GM23248 (cell line): ENCODE data around the gene OGFOD2. TPM values are rescaled to one million over a fixed set of nuclear protein-coding genes. Genes with fewer than 3 reads are reported as not detected.

Source experiments
- DNase-seq: peaks from one replicate; pipeline ENCODE4 v3.0.0-alpha.2; 2015
- H2AFZ ChIP-seq: fragments of 200-600 bp; sonication (generic); 2 replicates; pipeline ENCODE4 v1.6.1; 2016; ENCODE audit warnings: antibody characterized with exemption
- H3F3A ChIP-seq: fragments of 200-600 bp; sonication (generic); 2 replicates; pipeline ENCODE4 v1.6.1; 2016; ENCODE audit warnings: mild to moderate bottlenecking, antibody characterized with exemption, mixed run types; ENCODE audit not compliant: insufficient read depth
- H3K27ac ChIP-seq: fragments of 200-600 bp; sonication (generic); 2 replicates; pipeline ENCODE4 v1.5.1; 2016; ENCODE audit warnings: mild to moderate bottlenecking
- H3K27me3 ChIP-seq: fragments of 200-600 bp; sonication (generic); replicated peaks from 2 replicates; pipeline ENCODE4 v1.6.1; 2016; ENCODE audit warnings: mild to moderate bottlenecking; ENCODE audit not compliant: insufficient read depth
- H3K36me3 ChIP-seq: fragments of 200-600 bp; sonication (generic); 2 replicates; pipeline ENCODE4 v1.6.1; 2016; ENCODE audit warnings: low read depth, mild to moderate bottlenecking
- H3K4me1 ChIP-seq: fragments of 200-600 bp; sonication (generic); 2 replicates; pipeline ENCODE4 v1.6.1; 2016; ENCODE audit warnings: mild to moderate bottlenecking; ENCODE audit not compliant: insufficient read depth
- H3K4me2 ChIP-seq: fragments of 200-600 bp; sonication (generic); one replicate; pipeline ENCODE4 v1.6.1; 2016; ENCODE audit warnings: mild to moderate bottlenecking; ENCODE audit not compliant: unreplicated experiment
- H3K4me3 ChIP-seq: fragments of 200-600 bp; sonication (generic); 2 replicates; pipeline ENCODE4 v1.5.1; 2016; ENCODE audit warnings: mild to moderate bottlenecking
- H3K79me2 ChIP-seq: fragments of 200-600 bp; sonication (generic); 2 replicates; pipeline ENCODE4 v1.6.1; 2016; ENCODE audit warnings: mild to moderate bottlenecking; ENCODE audit not compliant: insufficient read depth
- H3K9ac ChIP-seq: fragments of 200-600 bp; sonication (generic); 2 replicates; pipeline ENCODE4 v1.6.1; 2016; ENCODE audit warnings: mild to moderate bottlenecking
- H3K9me2 ChIP-seq: fragments of 200-600 bp; sonication (generic); 2 replicates; pipeline ENCODE4 v1.6.1; 2016; ENCODE audit warnings: mixed run types, mild to moderate bottlenecking, moderate library complexity; ENCODE audit not compliant: insufficient read depth
- H3K9me3 ChIP-seq: fragments of 200-600 bp; sonication (generic); one replicate; pipeline ENCODE4 v1.6.1; 2017; ENCODE audit warnings: low read depth
- H4K20me1 ChIP-seq: fragments of 200-600 bp; sonication (generic); 2 replicates; pipeline ENCODE4 v1.6.0; 2016; ENCODE audit not compliant: insufficient read depth
- EZH2 ChIP-seq: fragments of 200-600 bp; sonication (generic); IDR thresholded peaks from 2 replicates; pipeline ENCODE4 v1.6.1; 2018; ENCODE audit warnings: antibody characterized with exemption, mild to moderate bottlenecking; ENCODE audit not compliant: insufficient read depth, poor library complexity, severe bottlenecking
- EZH2phosphoT487 ChIP-seq: fragments of 200-600 bp; sonication (generic); IDR thresholded peaks from 2 replicates; pipeline ENCODE4 v1.6.1; 2018; ENCODE audit warnings: antibody characterized with exemption, moderate library complexity, mild to moderate bottlenecking, low read depth; ENCODE audit not compliant: insufficient read depth
- WGBS, 2 experiments: methylation state at CpG; one replicate each; pipeline ENCODE4 v1.1.6; 2015 to 2017; ENCODE audit warnings: low lambda C conversion rate in 2 of 2, low coverage in 1 of 2; ENCODE audit errors: missing lambda C conversion rate in 2 of 2; 5-methylcytosine and 5-hydroxymethylcytosine counted together
- in situ Hi-C: fragments of 300-500 bp; cut with MboI; formaldehyde crosslinking; loops from 2 replicates; pipeline ENCODE4 v1.15.0; 2020
- polyA plus RNA-seq: library from polyadenylated mRNA; unstranded; fragments of >200 nt; fragmentation: Nextera tagmentation; extraction: Ambion mirVana; gene quantifications from 2 replicates; pipeline ENCODE4 v1.2.1, GENCODE V29; 2016
- total RNA-seq: library from RNA; depleted of rRNA; stranded (reverse); fragments of >200 nt; shearing (Covaris generic); gene quantifications from 2 replicates; pipeline ENCODE4 v1.2.3, GENCODE V29; 2014

OGFOD2 gene
- total and polyA plus RNA-seq, 2 experiments from 2014 or later, result 11.9 to 12.8 TPM

GRCh38 chr12:122969676-122970075, 5.4 kb upstream of the OGFOD2 start:
- Histone ChIP-seq H3K36me3 (no peaks in the 10 kb centered on the region), H3K27me3 (no peaks in the 10 kb centered on the region), H3K9me3 (no peaks in the 10 kb centered on the region), H3F3A (peaks cover 10% of the 10 kb centered on the region; the same call in 1 of the 2 replicates), H3K4me2 (no peak overlapping the region), H3K4me1 (no peaks in the 10 kb centered on the region), H3K27ac (no peak overlapping the region), H3K4me3 (no peak overlapping the region), H3K79me2 (no peaks in the 10 kb centered on the region), H4K20me1 (no peaks in the 10 kb centered on the region), H2AFZ (no peak overlapping the region), H3K9me2 (no peaks in the 10 kb centered on the region), H3K9ac (no peak overlapping the region)
- 36 to 41% methylated on average over 4 of the region's 4 CpGs for WGBS, 2 experiments
- in situ Hi-C loops, result no loop called here
- TF ChIP-seq EZH2phosphoT487, result no peak
- no peak for TF ChIP-seq EZH2
- DNase-seq, result no peak

DNA sequence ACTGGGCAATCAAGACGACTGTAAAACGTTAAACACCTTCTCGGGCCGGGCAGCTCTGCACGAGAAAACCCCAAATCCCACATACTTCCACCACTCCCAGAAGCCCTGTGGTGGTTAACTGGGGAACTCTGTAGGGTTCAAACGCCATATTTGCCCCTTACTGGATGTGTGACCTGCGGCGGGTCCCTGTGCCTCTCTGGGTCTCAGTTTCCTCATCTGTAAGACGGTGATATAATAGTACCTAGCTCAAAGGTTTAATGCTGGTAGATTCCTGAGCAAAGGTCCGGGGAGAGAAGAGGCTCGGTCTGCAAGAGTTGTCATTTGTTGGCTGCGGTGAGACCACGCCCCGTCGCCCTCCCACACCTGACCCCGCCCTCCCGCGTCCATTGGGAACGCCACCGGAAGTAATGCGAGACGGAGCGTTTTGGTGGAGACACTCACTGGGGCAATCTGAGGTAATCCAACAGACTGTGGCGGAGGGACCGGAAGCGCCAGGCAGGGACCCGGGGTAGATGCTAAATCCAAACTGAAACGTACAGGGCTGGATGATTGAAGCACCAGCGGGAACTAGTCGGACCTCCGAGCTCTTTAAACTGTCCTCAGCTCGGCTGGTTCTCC, 661 bp upstream of the OGFOD2 start:
- peak overlapping the region; percentile 97 for H3K9ac ChIP-seq
- no peak for TF ChIP-seq EZH2phosphoT487
- no peak for TF ChIP-seq EZH2
- no peaks in the 10 kb centered on the region for H3K9me3 ChIP-seq
- peak overlapping the region; percentile 100 for H2AFZ ChIP-seq
- peak overlapping the region; percentile 93 for H3K27ac ChIP-seq
- peak; percentile 99 for DNase-seq
- no peaks in the 10 kb centered on the region for H3K36me3 ChIP-seq
- H3K4me3 ChIP-seq, result peak overlapping the region; percentile 95
- H3K79me2 ChIP-seq, result peaks cover 40% of the 10 kb centered on the region
- in situ Hi-C loops, result no loop called here
- no peaks in the 10 kb centered on the region for H3K9me2 ChIP-seq
- H4K20me1 ChIP-seq, result no peaks in the 10 kb centered on the region
- H3K4me1 ChIP-seq, result peaks cover 7% of the 10 kb centered on the region
- 1% methylated on average over 32 of the region's 32 CpGs for WGBS, 2 experiments
- peak overlapping the region; percentile 99 for H3K4me2 ChIP-seq
- no peaks in the 10 kb centered on the region for H3F3A ChIP-seq
- no peaks in the 10 kb centered on the region for H3K27me3 ChIP-seq

GRCh38 chr12:122975790-122976647, 975 bp downstream of the OGFOD2 start:
- no peaks in the 10 kb centered on the region for H3K9me3 ChIP-seq
- peak overlapping the region; percentile 93 for H3K27ac ChIP-seq
- H3K9ac ChIP-seq, result peak overlapping the region; percentile 97
- in situ Hi-C loops, result no loop called here
- H3K4me2 ChIP-seq, result peak overlapping the region; percentile 99
- H2AFZ ChIP-seq, result peak overlapping the region; percentile 100
- H3K4me1 ChIP-seq, result peaks cover 7% of the 10 kb centered on the region
- H3K79me2 ChIP-seq, result peaks cover 54% of the 10 kb centered on the region
- H3K27me3 ChIP-seq, result no peaks in the 10 kb centered on the region
- WGBS, 2 experiments, result 5 to 7% methylated on average over 8 of the region's 8 CpGs
- TF ChIP-seq EZH2phosphoT487 (no peak), EZH2 (no peak)
- peak overlapping the region; percentile 95 for H3K4me3 ChIP-seq
- no peaks in the 10 kb centered on the region for H3K9me2 ChIP-seq
- no peaks in the 10 kb centered on the region for H4K20me1 ChIP-seq
- DNase-seq, result peak; percentile 53
- H3F3A ChIP-seq, result no peaks in the 10 kb centered on the region
- H3K36me3 ChIP-seq, result no peaks in the 10 kb centered on the region

- Histone ChIP-seq H3K4me1 (peaks cover 7% of the 10 kb centered on the region), H3K9ac (peak overlapping the region; percentile 97), H4K20me1 (no peaks in the 10 kb centered on the region), H3K79me2 (peaks cover 60% of the 10 kb centered on the region), H3K27ac (0 out of 2 replicates have a peak overlapping the region, but pooled peaks have one; percentile 93), H3F3A (no peaks in the 10 kb centered on the region), H2AFZ (no peak overlapping the region), H3K27me3 (no peaks in the 10 kb centered on the region), H3K36me3 (no peaks in the 10 kb centered on the region), H3K9me2 (no peaks in the 10 kb centered on the region), H3K4me2 (peak overlapping the region; percentile 99), H3K9me3 (no peaks in the 10 kb centered on the region), H3K4me3 (peak overlapping the region; percentile 95)
- 68 to 70% methylated on average over 14 to 15 of the region's 15 CpGs for WGBS, 2 experiments
- in situ Hi-C loops, result no loop called here
- no peak for DNase-seq
- TF ChIP-seq EZH2phosphoT487 (no peak), EZH2 (no peak)
Measured at GRCh38 chr12:122976648-122976975, 1.6 kb downstream of the OGFOD2 start.
